ENCODE results near the gene RIMBP3C. TPM values are rescaled to one million over a fixed set of nuclear protein-coding genes. Genes with fewer than 3 reads are reported as not detected.
A peak's percentile ranks its signal among the peaks of the same experiment; 100 is the strongest.
"Not testable (repeated sequence)": the region's sequence is repeated elsewhere in the genome, so short reads cannot be mapped to it uniquely, and the experiment has no call there.

Gene RIMBP3C
- total RNA-seq, 1 donor from 2014 or later, result 0.23 TPM

GRCh38 chr22:21598302-21598701 lies 47.0 kb upstream of the RIMBP3C start:
- Mint-ChIP-seq H3K27me3 (ENCODE audit: low read depth, unreplicated experiment) (no peaks in the 10 kb centered on the region), H3K36me3 (ENCODE audit: low read depth, unreplicated experiment) (peaks cover 15% of the 10 kb centered on the region), H3K4me1 (ENCODE audit: low read depth, unreplicated experiment) (peaks cover 10% of the 10 kb centered on the region), H3K27ac (ENCODE audit: unreplicated experiment) (no peak overlapping the region), H3K9me3 (ENCODE audit: unreplicated experiment) (no peaks in the 10 kb centered on the region), H3K4me3 (ENCODE audit: unreplicated experiment) (no peak overlapping the region)
- Histone ChIP-seq H3K79me2 (ENCODE audit: insufficient read depth, low read length) (peaks cover 99% of the 10 kb centered on the region), H3K9ac (ENCODE audit: low read length) (no peak overlapping the region), H4K20me1 (ENCODE audit: insufficient read depth, low read length) (peaks cover 94% of the 10 kb centered on the region), H2AFZ (ENCODE audit: low read depth, low read length) (no peak overlapping the region), H3K4me1 (ENCODE audit: insufficient read depth, low read length) (no peaks in the 10 kb centered on the region), H3K27ac (ENCODE audit: low read depth, low read length) (no peak overlapping the region), H3K36me3 (ENCODE audit: insufficient read depth, low read length) (peaks cover 18% of the 10 kb centered on the region), H3K9me3 (ENCODE audit: insufficient read depth, low read depth, low read length) (no peaks in the 10 kb centered on the region), H3K4me2 (ENCODE audit: low read length) (no peak overlapping the region), H3K4me3 (ENCODE audit: insufficient read depth, low read depth, low read length) (no peak overlapping the region), H3K27me3 (ENCODE audit: insufficient read depth, low read length) (no peaks in the 10 kb centered on the region)
- FAIRE-seq (no peak), DNase-seq (ENCODE audit: low read depth) (no peak)
- no peak for TF ChIP-seq EZH2 (IDR thresholded peaks at IDR 0.05; ENCODE audit: insufficient read depth, low read length)
- no peak for TF ChIP-seq CTCF (IDR thresholded peaks at IDR 0.05; ENCODE audit: insufficient read depth, low read depth, low read length)

- not testable (repeated sequence) for H3K27me3 Mint-ChIP-seq (ENCODE audit: low read depth, unreplicated experiment); H3K4me2 ChIP-seq (ENCODE audit: low read length); H3K27ac ChIP-seq (ENCODE audit: low read depth, low read length); H3K4me3 Mint-ChIP-seq (ENCODE audit: unreplicated experiment); H3K9me3 ChIP-seq (ENCODE audit: insufficient read depth, low read depth, low read length); H3K27me3 ChIP-seq (ENCODE audit: insufficient read depth, low read length); H2AFZ ChIP-seq (ENCODE audit: low read depth, low read length); FAIRE-seq; H3K4me3 ChIP-seq (ENCODE audit: insufficient read depth, low read depth, low read length); H3K9ac ChIP-seq (ENCODE audit: low read length); H3K27ac Mint-ChIP-seq (ENCODE audit: unreplicated experiment); H3K9me3 Mint-ChIP-seq (ENCODE audit: unreplicated experiment); H3K4me1 ChIP-seq (ENCODE audit: insufficient read depth, low read length); DNase-seq (ENCODE audit: low read depth)
- Mint-ChIP-seq H3K4me1 (ENCODE audit: low read depth, unreplicated experiment) (peaks cover 14% of the 10 kb centered on the region), H3K36me3 (ENCODE audit: low read depth, unreplicated experiment) (peaks cover 15% of the 10 kb centered on the region)
- Histone ChIP-seq H3K79me2 (ENCODE audit: insufficient read depth, low read length) (peaks cover 100% of the 10 kb centered on the region), H4K20me1 (ENCODE audit: insufficient read depth, low read length) (peaks cover 96% of the 10 kb centered on the region), H3K36me3 (ENCODE audit: insufficient read depth, low read length) (peaks cover 21% of the 10 kb centered on the region)
Measured at GRCh38 chr22:21596356-21597135, 45.3 kb upstream of the RIMBP3C start.

- TF ChIP-seq CTCF (IDR thresholded peaks at IDR 0.05; ENCODE audit: insufficient read depth, low read depth, low read length) (no peak), EZH2 (IDR thresholded peaks at IDR 0.05; ENCODE audit: insufficient read depth, low read length) (no peak)
- peaks cover 16% of the 10 kb centered on the region for H3K4me1 Mint-ChIP-seq (ENCODE audit: low read depth, unreplicated experiment)
- no peak overlapping the region for H3K4me3 Mint-ChIP-seq (ENCODE audit: unreplicated experiment)
- no peak overlapping the region for H3K27ac ChIP-seq (ENCODE audit: low read depth, low read length)
- no peaks in the 10 kb centered on the region for H3K4me1 ChIP-seq (ENCODE audit: insufficient read depth, low read length)
- H3K79me2 ChIP-seq (ENCODE audit: insufficient read depth, low read length), result peaks cover 100% of the 10 kb centered on the region
- H3K27ac Mint-ChIP-seq (ENCODE audit: unreplicated experiment), result peak overlapping the region; percentile 1
- no peak for DNase-seq (ENCODE audit: low read depth)
- H3K9ac ChIP-seq (ENCODE audit: low read length), result no peak overlapping the region
- peaks cover 97% of the 10 kb centered on the region for H4K20me1 ChIP-seq (ENCODE audit: insufficient read depth, low read length)
- H3K9me3 ChIP-seq (ENCODE audit: insufficient read depth, low read depth, low read length), result no peaks in the 10 kb centered on the region
- no peak overlapping the region for H3K4me3 ChIP-seq (ENCODE audit: insufficient read depth, low read depth, low read length)
- FAIRE-seq, result no peak
- peaks cover 19% of the 10 kb centered on the region for H3K36me3 Mint-ChIP-seq (ENCODE audit: low read depth, unreplicated experiment)
- no peaks in the 10 kb centered on the region for H3K27me3 ChIP-seq (ENCODE audit: insufficient read depth, low read length)
- H3K9me3 Mint-ChIP-seq (ENCODE audit: unreplicated experiment), result no peaks in the 10 kb centered on the region
- peaks cover 21% of the 10 kb centered on the region for H3K36me3 ChIP-seq (ENCODE audit: insufficient read depth, low read length)
- no peak overlapping the region for H2AFZ ChIP-seq (ENCODE audit: low read depth, low read length)
- H3K4me2 ChIP-seq (ENCODE audit: low read length), result no peak overlapping the region
- no peaks in the 10 kb centered on the region for H3K27me3 Mint-ChIP-seq (ENCODE audit: low read depth, unreplicated experiment)
Measured at GRCh38 chr22:21594865-21595452, 43.7 kb upstream of the RIMBP3C start.

All from astrocyte (in vitro differentiated cells and primary cell).